GM23338 (cell line): ENCODE data around the gene SMR3A.

Experiments
- CTCF ChIP-seq, 2 experiments: fragments of 200-600 bp in 1 of 2; sonication (generic) in 1 of 2; conservative IDR thresholded peaks; 2 replicates each; pipeline versions ENCODE4 v1.5.1 to v1.6.1; 2016 to 2017; ENCODE audit warnings: antibody characterized with exemption in 2 of 2, low read depth in 2 of 2, mild to moderate bottlenecking in 2 of 2, moderate library complexity in 1 of 2
- ETS1 ChIP-seq: IDR thresholded peaks from 2 replicates; pipeline ENCODE4 v1.6.1; 2016; ENCODE audit warnings: antibody characterized with exemption
- EZH2 ChIP-seq: fragments of 200-600 bp; sonication (generic); IDR thresholded peaks from one replicate; pipeline ENCODE4 v1.8.0; 2017; ENCODE audit warnings: antibody characterized with exemption, mild to moderate bottlenecking, low read depth; ENCODE audit not compliant: unreplicated experiment
- EZH2phosphoT487 ChIP-seq: fragments of 200-600 bp; sonication (generic); IDR thresholded peaks from one replicate; pipeline ENCODE4 v1.8.1; 2018; ENCODE audit warnings: antibody characterized with exemption; ENCODE audit not compliant: unreplicated experiment
- POLR2AphosphoS5 ChIP-seq: IDR thresholded peaks from 2 replicates; pipeline ENCODE4 v1.6.1; 2016; ENCODE audit warnings: antibody characterized with exemption, low read depth
- REST ChIP-seq: IDR thresholded peaks from one replicate; pipeline ENCODE4 v1.6.1; 2018; ENCODE audit warnings: antibody characterized with exemption; ENCODE audit not compliant: unreplicated experiment
- ZNF331 ChIP-seq: fragments of 250-450 bp; sonication (Bioruptor Pico); IDR thresholded peaks from 2 replicates; pipeline ENCODE4 v1.5.0; 2020; ENCODE audit warnings: low read depth, mild to moderate bottlenecking, moderate library complexity

- no peak for TF ChIP-seq CTCF (conservative IDR thresholded peaks at IDR 0.05; ENCODE audit: low read depth in 2 of 2)
- TF ChIP-seq EZH2 = no peak
- TF ChIP-seq EZH2phosphoT487 = no peak
- no peak for TF ChIP-seq REST
- no peak for TF ChIP-seq POLR2AphosphoS5
- no peak for TF ChIP-seq ZNF331
- TF ChIP-seq ETS1 = no peak
Observed at GRCh38 chr4:70372760-70373159, 12.2 kb downstream of the SMR3A start.
